Measurements from ENCODE around the gene TLR6. TPM values are rescaled to one million over a fixed set of nuclear protein-coding genes. Genes with fewer than 3 reads are reported as not detected.

Gene TLR6
- total and polyA plus RNA-seq, 10 of the 15 experiments (the other 5 are each of a cell fraction or from before 2014, with no cell fraction given), result 1.1 to 49.4 (median 12.5) TPM

DNA sequence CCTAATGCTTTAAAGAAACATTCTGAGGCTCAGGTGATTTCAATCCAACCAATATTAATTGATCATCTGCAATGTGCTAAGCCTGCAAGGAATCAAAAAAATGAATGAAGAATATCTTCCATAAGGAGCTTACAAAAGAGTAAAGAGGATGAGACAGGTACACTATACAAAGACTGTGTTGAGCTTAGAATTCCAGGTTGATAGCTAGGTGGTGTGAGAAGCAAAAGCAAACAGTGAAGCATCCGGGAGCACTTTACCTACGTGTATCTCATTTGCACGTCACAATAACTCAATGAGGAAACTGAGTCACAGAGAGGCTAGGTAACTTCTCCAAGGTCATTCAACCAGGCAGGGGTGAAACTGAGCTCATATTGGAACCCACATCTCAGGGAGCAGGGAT, 48.1 kb upstream of the TLR6 start (continued):
- TF ChIP-seq, protein P1, sequence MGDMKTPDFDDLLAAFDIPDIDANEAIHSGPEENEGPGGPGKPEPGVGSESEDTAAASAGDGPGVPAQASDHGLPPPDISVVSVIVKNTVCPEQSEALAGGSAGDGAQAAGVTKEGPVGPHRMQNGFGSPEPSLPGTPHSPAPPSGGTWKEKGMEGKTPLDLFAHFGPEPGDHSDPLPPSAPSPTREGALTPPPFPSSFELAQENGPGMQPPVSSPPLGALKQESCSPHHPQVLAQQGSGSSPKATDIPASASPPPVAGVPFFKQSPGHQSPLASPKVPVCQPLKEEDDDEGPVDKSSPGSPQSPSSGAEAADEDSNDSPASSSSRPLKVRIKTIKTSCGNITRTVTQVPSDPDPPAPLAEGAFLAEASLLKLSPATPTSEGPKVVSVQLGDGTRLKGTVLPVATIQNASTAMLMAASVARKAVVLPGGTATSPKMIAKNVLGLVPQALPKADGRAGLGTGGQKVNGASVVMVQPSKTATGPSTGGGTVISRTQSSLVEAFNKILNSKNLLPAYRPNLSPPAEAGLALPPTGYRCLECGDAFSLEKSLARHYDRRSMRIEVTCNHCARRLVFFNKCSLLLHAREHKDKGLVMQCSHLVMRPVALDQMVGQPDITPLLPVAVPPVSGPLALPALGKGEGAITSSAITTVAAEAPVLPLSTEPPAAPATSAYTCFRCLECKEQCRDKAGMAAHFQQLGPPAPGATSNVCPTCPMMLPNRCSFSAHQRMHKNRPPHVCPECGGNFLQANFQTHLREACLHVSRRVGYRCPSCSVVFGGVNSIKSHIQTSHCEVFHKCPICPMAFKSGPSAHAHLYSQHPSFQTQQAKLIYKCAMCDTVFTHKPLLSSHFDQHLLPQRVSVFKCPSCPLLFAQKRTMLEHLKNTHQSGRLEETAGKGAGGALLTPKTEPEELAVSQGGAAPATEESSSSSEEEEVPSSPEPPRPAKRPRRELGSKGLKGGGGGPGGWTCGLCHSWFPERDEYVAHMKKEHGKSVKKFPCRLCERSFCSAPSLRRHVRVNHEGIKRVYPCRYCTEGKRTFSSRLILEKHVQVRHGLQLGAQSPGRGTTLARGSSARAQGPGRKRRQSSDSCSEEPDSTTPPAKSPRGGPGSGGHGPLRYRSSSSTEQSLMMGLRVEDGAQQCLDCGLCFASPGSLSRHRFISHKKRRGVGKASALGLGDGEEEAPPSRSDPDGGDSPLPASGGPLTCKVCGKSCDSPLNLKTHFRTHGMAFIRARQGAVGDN (IDR thresholded peaks at IDR 0.05), result no peak
- TF ChIP-seq FOXM1 (IDR thresholded peaks at IDR 0.05; ENCODE audit: low read depth, low read length) (no peak), ZSCAN29 (IDR thresholded peaks at IDR 0.05) (no peak), RUNX3 (IDR thresholded peaks at IDR 0.05; ENCODE audit: low read length) (no peak), YY1 (IDR thresholded peaks at IDR 0.05; ENCODE audit: low read depth, low read length) (no peak), TBL1XR1 (IDR thresholded peaks at IDR 0.05; ENCODE audit: low read depth, low read length) (no peak)
- TF ChIP-seq, protein P2, sequence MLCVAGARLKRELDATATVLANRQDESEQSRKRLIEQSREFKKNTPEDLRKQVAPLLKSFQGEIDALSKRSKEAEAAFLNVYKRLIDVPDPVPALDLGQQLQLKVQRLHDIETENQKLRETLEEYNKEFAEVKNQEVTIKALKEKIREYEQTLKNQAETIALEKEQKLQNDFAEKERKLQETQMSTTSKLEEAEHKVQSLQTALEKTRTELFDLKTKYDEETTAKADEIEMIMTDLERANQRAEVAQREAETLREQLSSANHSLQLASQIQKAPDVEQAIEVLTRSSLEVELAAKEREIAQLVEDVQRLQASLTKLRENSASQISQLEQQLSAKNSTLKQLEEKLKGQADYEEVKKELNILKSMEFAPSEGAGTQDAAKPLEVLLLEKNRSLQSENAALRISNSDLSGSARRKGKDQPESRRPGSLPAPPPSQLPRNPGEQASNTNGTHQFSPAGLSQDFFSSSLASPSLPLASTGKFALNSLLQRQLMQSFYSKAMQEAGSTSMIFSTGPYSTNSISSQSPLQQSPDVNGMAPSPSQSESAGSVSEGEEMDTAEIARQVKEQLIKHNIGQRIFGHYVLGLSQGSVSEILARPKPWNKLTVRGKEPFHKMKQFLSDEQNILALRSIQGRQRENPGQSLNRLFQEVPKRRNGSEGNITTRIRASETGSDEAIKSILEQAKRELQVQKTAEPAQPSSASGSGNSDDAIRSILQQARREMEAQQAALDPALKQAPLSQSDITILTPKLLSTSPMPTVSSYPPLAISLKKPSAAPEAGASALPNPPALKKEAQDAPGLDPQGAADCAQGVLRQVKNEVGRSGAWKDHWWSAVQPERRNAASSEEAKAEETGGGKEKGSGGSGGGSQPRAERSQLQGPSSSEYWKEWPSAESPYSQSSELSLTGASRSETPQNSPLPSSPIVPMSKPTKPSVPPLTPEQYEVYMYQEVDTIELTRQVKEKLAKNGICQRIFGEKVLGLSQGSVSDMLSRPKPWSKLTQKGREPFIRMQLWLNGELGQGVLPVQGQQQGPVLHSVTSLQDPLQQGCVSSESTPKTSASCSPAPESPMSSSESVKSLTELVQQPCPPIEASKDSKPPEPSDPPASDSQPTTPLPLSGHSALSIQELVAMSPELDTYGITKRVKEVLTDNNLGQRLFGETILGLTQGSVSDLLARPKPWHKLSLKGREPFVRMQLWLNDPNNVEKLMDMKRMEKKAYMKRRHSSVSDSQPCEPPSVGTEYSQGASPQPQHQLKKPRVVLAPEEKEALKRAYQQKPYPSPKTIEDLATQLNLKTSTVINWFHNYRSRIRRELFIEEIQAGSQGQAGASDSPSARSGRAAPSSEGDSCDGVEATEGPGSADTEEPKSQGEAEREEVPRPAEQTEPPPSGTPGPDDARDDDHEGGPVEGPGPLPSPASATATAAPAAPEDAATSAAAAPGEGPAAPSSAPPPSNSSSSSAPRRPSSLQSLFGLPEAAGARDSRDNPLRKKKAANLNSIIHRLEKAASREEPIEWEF (IDR thresholded peaks at IDR 0.05; ENCODE audit: insufficient replicate concordance, low read depth, low read length), result no peak
